Right renal cortex interstitium (tissue), 3 donors: Measurements from ENCODE around the gene NRARP. TPM values are rescaled to one million over a fixed set of nuclear protein-coding genes. Genes with fewer than 3 reads are reported as not detected.

ENCODE experiments used
- polyA plus RNA-seq, 3 donors: library from polyadenylated mRNA; unstranded; fragments of 120-200 nt; gene quantifications; one replicate each; pipeline ENCODE4 v1.2.1, GENCODE V29; 2013; ENCODE audit not compliant: insufficient read length in 3 of 3

The NRARP gene
- polyA plus RNA-seq, 3 donors, result 5.3 to 7.5 (median 6.4) TPM

Other genes with a start within 250 kb of the NRARP start
- 1 to 10 TPM; 2.9 to 3.9 (median 3.3) TPM for gene ENTPD2, start 248.2 kb downstream of the NRARP start, polyA plus RNA-seq
- gene SAPCD2, start 231.7 kb downstream of the NRARP start, polyA plus RNA-seq, result 1 to 10 TPM; 5.4 to 6.2 (median 5.9) TPM
- 1 to 10 TPM; 3.5 to 5.4 (median 3.8) TPM for gene UAP1L1, start 224.8 kb downstream of the NRARP start, polyA plus RNA-seq
- 10 to 100 TPM; 43.6 to 48.3 (median 47.0) TPM for gene MAN1B1, start 215.3 kb downstream of the NRARP start, polyA plus RNA-seq
- 10 to 100 TPM; 11.8 to 19.8 (median 11.9) TPM for gene DPP7, start 187.5 kb downstream of the NRARP start, polyA plus RNA-seq
- gene GRIN1, start 163.1 kb downstream of the NRARP start, polyA plus RNA-seq, result not detected
- gene LRRC26, start 132.2 kb downstream of the NRARP start, polyA plus RNA-seq, result not detected
- not detected for gene TMEM210, start 130.2 kb downstream of the NRARP start, polyA plus RNA-seq
- gene ANAPC2, start 113.7 kb downstream of the NRARP start, polyA plus RNA-seq, result 10 to 100 TPM; 29.1 to 34.5 (median 31.9) TPM
- 10 to 100 TPM; 41.4 to 52.2 (median 43.2) TPM for gene SSNA1, start 113.6 kb downstream of the NRARP start, polyA plus RNA-seq
- gene TPRN, start 101.5 kb downstream of the NRARP start, polyA plus RNA-seq, result 10 to 100 TPM; 12.8 to 15.5 (median 13.2) TPM
- 10 to 100 TPM; 39.7 to 44.3 (median 42.6) TPM for gene TMEM203, start 96.6 kb downstream of the NRARP start, polyA plus RNA-seq
- 1 to 10 TPM; 7.6 to 8.2 (median 8.2) TPM for gene NDOR1, start 96.6 kb downstream of the NRARP start, polyA plus RNA-seq
- gene RNF208, start 80.0 kb downstream of the NRARP start, polyA plus RNA-seq, result 1 to 10 TPM; 5.1 to 7.2 (median 5.2) TPM
- gene CYSRT1, start 77.1 kb downstream of the NRARP start, polyA plus RNA-seq, result 1 to 10 TPM; 3.1 to 6.6 (median 5.6) TPM
- 1 to 10 TPM; 3.0 to 8.0 (median 4.6) TPM for gene RNF224, start 74.8 kb downstream of the NRARP start, polyA plus RNA-seq
- 1 to 10 TPM; 2.8 to 6.0 (median 5.2) TPM for gene SLC34A3, start 71.4 kb downstream of the NRARP start, polyA plus RNA-seq
- 100 to 1,000 TPM; 332 to 418 (median 352) TPM for gene TUBB4B, start 61.0 kb downstream of the NRARP start, polyA plus RNA-seq
- 1 to 10 TPM in 2 of 3 donors, under 1 TPM in 1; 0.75 to 1.6 (median 1.1) TPM for gene STPG3, start 51.0 kb downstream of the NRARP start, polyA plus RNA-seq
- gene NELFB, start 46.9 kb downstream of the NRARP start, polyA plus RNA-seq, result 10 to 100 TPM; 45.5 to 54.0 (median 51.3) TPM
- 1 to 10 TPM; 3.7 to 4.3 (median 4.2) TPM for gene TOR4A, start 24.5 kb downstream of the NRARP start, polyA plus RNA-seq
- gene EXD3, start 120.9 kb upstream of the NRARP start, polyA plus RNA-seq, result 1 to 10 TPM; 8.7 to 9.2 (median 8.9) TPM
- gene NOXA1, start 121.1 kb upstream of the NRARP start, polyA plus RNA-seq, result 1 to 10 TPM; 3.9 to 4.9 (median 4.8) TPM
- gene ENTPD8, start 139.1 kb upstream of the NRARP start, polyA plus RNA-seq, result under 1 TPM; 0.19 to 0.34 (median 0.25) TPM
- gene NSMF, start 157.1 kb upstream of the NRARP start, polyA plus RNA-seq, result 10 to 100 TPM; 51.0 to 58.8 (median 57.3) TPM
- gene PNPLA7, start 248.1 kb upstream of the NRARP start, polyA plus RNA-seq, result 1 to 10 TPM in 2 of 3 donors, under 1 TPM in 1; 0.88 to 2.3 (median 1.1) TPM
- 10 to 100 TPM; 10.6 to 16.4 (median 14.7) TPM for gene MRPL41, start 249.6 kb upstream of the NRARP start, polyA plus RNA-seq